Activated CD8-positive, alpha-beta T cell treated with anti-CD3 and anti-CD28 coated beads, Interleukin-2, amount 10 ng/mL, durations not matched to agents 7 days and 5 days (primary cell): Measurements from ENCODE around the gene ANGPTL7. TPM values are rescaled to one million over a fixed set of nuclear protein-coding genes. Genes with fewer than 3 reads are reported as not detected.

Experiments used
- ATAC-seq: fragments of 150-1000 bp; cut with Tn5 transposase; one replicate; pipeline ENCODE4 v1.10.0; 2021; ENCODE audit warnings: moderate library complexity
- CTCF ChIA-PET: fragments of 350-600 bp; sonication (Branson Sonifier 250); formaldehyde crosslinking; loops from one replicate; lab custom pipeline; 2021; ENCODE audit warnings: antibody characterized with exemption; lab: Charles Lee
- POLR2A ChIA-PET: fragments of 350-600 bp; sonication (Branson Sonifier 250); formaldehyde crosslinking; loops from one replicate; lab custom pipeline; 2021; ENCODE audit warnings: antibody characterized with exemption; lab: Charles Lee
- DNase-seq: peaks from one replicate; pipeline ENCODE4 v3.0.0-alpha.2; 2020
- H3K27ac Mint-ChIP-seq: one replicate; pipeline ENCODE4 v1.8.0; 2021; ENCODE audit warnings: mild to moderate bottlenecking, mixed read lengths
- H3K27me3 Mint-ChIP-seq: one replicate; pipeline ENCODE4 v1.8.0; 2021; ENCODE audit warnings: low read depth, mixed read lengths
- H3K36me3 Mint-ChIP-seq: one replicate; pipeline ENCODE4 v1.8.0; 2021; ENCODE audit warnings: low read depth, mixed read lengths
- H3K4me1 Mint-ChIP-seq: one replicate; pipeline ENCODE4 v1.8.0; 2021; ENCODE audit warnings: low read depth, mixed read lengths
- H3K4me3 Mint-ChIP-seq: one replicate; pipeline ENCODE4 v1.8.0; 2021; ENCODE audit warnings: mild to moderate bottlenecking, mixed read lengths
- H3K9me3 Mint-ChIP-seq: one replicate; pipeline ENCODE4 v1.8.0; 2022; ENCODE audit warnings: mixed read lengths; ENCODE audit not compliant: insufficient read depth
- total RNA-seq, 2 experiments: library from RNA; stranded (reverse); gene quantifications; one replicate each; pipeline ENCODE4 v1.2.3, GENCODE V29; 2021

ANGPTL7 gene, protein sequence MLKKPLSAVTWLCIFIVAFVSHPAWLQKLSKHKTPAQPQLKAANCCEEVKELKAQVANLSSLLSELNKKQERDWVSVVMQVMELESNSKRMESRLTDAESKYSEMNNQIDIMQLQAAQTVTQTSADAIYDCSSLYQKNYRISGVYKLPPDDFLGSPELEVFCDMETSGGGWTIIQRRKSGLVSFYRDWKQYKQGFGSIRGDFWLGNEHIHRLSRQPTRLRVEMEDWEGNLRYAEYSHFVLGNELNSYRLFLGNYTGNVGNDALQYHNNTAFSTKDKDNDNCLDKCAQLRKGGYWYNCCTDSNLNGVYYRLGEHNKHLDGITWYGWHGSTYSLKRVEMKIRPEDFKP
- not detected for total RNA-seq

DNA sequence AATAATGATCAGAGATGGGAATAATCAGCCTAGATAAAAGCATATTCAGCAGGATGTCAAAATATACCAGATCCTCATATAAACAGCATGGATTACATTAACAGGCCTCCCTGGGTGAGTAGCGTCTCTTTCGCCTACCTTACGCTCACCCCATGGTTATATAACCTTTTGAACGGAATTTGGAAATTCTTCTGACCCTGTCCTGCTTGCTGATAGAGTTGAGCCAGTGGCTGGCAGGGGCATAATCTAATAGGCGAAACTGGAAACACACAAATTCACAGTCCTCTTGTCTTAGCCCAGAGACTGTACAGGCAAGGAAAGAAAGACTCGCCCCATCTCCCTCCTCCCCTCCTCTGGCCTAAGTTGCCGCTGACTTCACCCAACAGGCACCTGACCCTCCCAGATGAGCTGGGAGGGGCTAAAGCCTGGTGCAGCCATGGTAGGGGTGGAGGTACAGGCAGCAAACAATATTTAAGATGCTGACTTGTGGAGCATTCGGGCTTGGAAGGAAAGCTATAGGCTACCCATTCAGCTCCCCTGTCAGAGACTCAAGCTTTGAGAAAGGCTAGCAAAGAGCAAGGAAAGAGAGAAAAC, at the start of gene ANGPTL7:
ANGPTL7 (plus strand) TSS at position 498 of the 594 bp plus-strand sequence. CDS start 225 bp downstream, outside the sequence.
- H3K9me3 Mint-ChIP-seq = no peaks in the 10 kb centered on the region
- ChIA-PET POLR2A (no interaction called here), CTCF (interaction anchor here (1.8 kb wide), 1 partner anchor 151 kb away, joined by 7 read pairs; no protein-coding TSS in a partner anchor)
- no peak for ATAC-seq
- H3K27ac Mint-ChIP-seq = no peak within 1 kb of the TSS
- no peaks in the 10 kb centered on the region for H3K4me1 Mint-ChIP-seq
- DNase-seq = no peak
- peaks cover 12% of the 10 kb centered on the region for H3K36me3 Mint-ChIP-seq
- H3K4me3 Mint-ChIP-seq = no peak within 1 kb of the TSS
- no peaks in the 10 kb centered on the region for H3K27me3 Mint-ChIP-seq

DNA sequence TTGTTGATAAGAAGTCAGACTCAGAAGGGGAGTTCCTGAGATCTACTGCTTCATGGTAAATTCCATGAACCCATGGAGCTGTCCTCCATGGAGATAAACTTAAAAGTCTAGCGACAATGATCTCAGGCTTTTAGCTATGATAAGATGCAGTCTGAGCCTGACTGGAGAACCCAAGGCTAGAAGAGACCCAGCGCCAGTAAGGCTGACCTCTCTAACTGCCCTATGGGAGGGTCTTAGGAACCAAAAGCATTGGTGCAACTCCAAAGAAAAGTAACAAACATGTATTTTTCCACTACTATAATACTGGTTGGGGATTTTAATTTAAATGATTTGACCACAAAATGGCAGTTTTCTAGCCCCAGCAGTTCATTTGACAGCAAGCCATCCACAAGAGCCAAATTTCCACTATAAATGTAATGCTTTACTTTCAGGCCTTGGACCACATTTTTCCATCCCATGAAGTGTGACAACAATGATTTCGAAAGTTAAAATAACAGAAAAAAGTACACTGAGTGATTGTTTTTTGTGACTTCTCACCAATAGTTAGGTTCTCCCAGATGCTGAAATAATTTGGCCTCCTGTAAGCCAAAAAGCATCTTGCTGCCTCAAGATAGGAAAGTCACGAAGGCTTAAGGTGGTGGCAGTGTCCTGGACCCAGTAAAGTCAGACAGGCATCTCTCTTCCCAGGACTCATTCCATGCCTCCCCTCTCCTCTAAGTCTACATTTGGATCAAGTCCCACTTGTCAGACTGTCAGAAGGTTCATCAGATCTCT, 46.4 kb upstream of the ANGPTL7 start:
- no peak for ATAC-seq
- no peak for DNase-seq
- CTCF ChIA-PET = no interaction called here

DNA sequence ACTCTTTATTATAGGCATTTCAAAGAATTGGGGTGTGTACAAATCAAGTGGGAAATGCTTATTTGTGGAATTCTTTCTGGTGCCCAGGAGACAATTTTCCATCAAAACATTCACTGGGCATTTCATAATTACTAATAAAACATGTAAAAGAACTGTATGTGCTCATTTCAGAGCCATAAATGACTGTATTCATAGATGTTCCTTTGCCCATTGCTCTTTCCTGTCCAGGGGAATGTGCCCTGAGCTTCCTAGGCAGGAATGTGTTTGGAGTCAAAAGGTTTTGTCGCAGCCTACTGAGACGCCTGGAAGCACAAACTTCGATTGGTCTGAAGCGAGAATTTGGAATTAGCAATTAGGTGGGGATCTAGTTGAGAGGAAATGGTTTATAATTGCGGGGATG, 45.8 kb upstream of the ANGPTL7 start:
- H3K4me1 Mint-ChIP-seq = peaks cover 6% of the 10 kb centered on the region
- no peak overlapping the region for H3K4me3 Mint-ChIP-seq
- H3K9me3 Mint-ChIP-seq = no peaks in the 10 kb centered on the region
- no peak for DNase-seq
- H3K27ac Mint-ChIP-seq = no peak overlapping the region
- CTCF ChIA-PET = no interaction called here
- peaks cover 53% of the 10 kb centered on the region for H3K36me3 Mint-ChIP-seq
- POLR2A ChIA-PET = no interaction called here
- H3K27me3 Mint-ChIP-seq = no peaks in the 10 kb centered on the region
- ATAC-seq = no peak

More for the DNA sequence above, 46.4 kb upstream of the ANGPTL7 start:
- peaks cover 6% of the 10 kb centered on the region for H3K4me1 Mint-ChIP-seq
- no peaks in the 10 kb centered on the region for H3K27me3 Mint-ChIP-seq
- POLR2A ChIA-PET = no interaction called here
- H3K36me3 Mint-ChIP-seq = peaks cover 52% of the 10 kb centered on the region
- no peak overlapping the region for H3K4me3 Mint-ChIP-seq
- no peaks in the 10 kb centered on the region for H3K9me3 Mint-ChIP-seq
- no peak overlapping the region for H3K27ac Mint-ChIP-seq

DNA sequence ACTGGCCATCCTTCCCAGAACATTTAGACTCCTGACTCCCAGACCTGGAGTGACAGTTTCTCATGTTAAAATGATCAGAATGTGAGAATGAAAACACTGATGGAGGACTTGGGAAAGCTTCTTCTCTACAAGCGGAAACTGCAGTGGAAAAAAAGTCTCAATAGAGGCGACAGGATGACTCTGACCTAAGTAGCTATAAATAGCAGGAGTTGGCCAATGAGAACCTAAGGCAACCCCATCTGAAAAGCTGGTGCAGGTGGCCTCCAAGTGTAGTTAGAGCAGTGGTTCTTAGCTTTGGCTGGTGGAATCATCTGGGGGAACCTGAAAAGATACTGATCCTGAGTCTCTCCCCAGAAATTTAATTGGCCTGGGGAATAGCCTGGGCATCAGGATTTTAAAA, 45.2 kb upstream of the ANGPTL7 start:
- peaks cover 6% of the 10 kb centered on the region for H3K4me1 Mint-ChIP-seq
- POLR2A ChIA-PET = no interaction called here
- CTCF ChIA-PET = interaction anchor here (0.7 kb wide), 1 partner anchor 106 kb away, joined by 3 read pairs; no protein-coding TSS in a partner anchor
- H3K9me3 Mint-ChIP-seq = no peaks in the 10 kb centered on the region
- no peaks in the 10 kb centered on the region for H3K27me3 Mint-ChIP-seq
- no peak overlapping the region for H3K4me3 Mint-ChIP-seq
- H3K36me3 Mint-ChIP-seq = peaks cover 49% of the 10 kb centered on the region
- ATAC-seq = no peak
- no peak for DNase-seq
- H3K27ac Mint-ChIP-seq = no peak overlapping the region

DNA sequence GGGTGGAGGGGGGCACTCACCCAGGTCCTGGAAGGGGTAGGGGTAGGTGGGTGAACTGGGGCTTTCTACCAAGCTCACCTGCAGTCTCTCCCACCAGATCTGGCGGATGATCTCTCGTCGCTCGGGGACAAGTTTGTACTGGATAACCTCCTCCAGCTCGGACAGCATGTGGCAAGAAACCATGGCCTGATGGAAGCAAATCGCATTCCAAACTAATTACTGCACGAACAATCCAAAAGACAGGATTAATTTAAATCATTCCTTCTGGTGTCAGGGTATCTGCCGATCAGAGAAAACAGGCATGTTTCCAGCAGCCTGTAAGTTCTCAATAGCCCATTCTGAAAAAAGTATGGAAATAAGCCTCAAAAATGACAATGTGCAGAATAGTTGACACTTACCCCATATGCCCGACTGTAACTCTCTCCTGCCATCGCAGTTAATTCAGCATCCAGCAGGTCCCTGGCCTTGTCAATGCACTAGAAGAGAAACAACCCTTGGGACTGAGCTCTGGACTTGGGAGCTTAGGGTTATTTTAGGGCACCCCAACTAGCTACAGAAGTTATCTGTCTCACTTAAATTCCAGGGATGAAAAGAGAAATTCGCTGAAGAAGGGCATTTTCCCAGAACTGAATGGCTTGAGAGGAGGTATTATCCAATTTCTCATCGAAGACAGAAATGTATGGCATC, 44.4 kb upstream of the ANGPTL7 start:
- ChIA-PET POLR2A (no interaction called here), CTCF (no interaction called here)
- H3K27ac Mint-ChIP-seq = no peak overlapping the region
- H3K4me3 Mint-ChIP-seq = no peak overlapping the region
- peaks cover 6% of the 10 kb centered on the region for H3K4me1 Mint-ChIP-seq
- no peak for ATAC-seq
- DNase-seq = no peak
- peaks cover 47% of the 10 kb centered on the region for H3K36me3 Mint-ChIP-seq
- H3K9me3 Mint-ChIP-seq = no peaks in the 10 kb centered on the region
- no peaks in the 10 kb centered on the region for H3K27me3 Mint-ChIP-seq

DNA sequence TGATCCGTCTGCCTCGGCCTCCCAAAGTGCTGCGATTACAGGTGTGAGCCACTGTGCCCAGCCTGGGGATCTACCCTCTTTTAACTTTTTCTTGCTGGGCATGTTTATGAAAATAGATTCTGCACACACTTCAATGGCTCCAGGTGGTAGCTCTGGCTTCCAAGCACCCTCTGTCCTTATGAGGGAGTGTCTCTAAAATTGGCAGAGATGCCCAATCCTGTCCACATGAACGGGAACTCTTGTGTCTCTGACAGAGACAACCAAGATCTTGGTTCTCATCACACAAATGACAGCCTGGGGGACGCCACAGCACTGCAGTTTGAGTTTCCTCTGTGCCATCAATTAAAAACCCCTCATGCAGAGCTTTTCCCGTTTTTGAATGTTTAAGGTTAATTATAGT, 43.4 kb upstream of the ANGPTL7 start:
- Mint-ChIP-seq H3K36me3 (peaks cover 46% of the 10 kb centered on the region), H3K27ac (no peak overlapping the region), H3K4me1 (peaks cover 6% of the 10 kb centered on the region), H3K27me3 (no peaks in the 10 kb centered on the region), H3K4me3 (no peak overlapping the region), H3K9me3 (no peaks in the 10 kb centered on the region)
- ATAC-seq (no peak), DNase-seq (no peak)
- POLR2A ChIA-PET = interaction anchor here (0.7 kb wide), 1 partner anchor 42 kb away, joined by 4 read pairs; no protein-coding TSS in a partner anchor
- CTCF ChIA-PET = interaction anchor here (3.1 kb wide), 1 partner anchor 108 kb away, joined by 13 read pairs; no protein-coding TSS in a partner anchor

DNA sequence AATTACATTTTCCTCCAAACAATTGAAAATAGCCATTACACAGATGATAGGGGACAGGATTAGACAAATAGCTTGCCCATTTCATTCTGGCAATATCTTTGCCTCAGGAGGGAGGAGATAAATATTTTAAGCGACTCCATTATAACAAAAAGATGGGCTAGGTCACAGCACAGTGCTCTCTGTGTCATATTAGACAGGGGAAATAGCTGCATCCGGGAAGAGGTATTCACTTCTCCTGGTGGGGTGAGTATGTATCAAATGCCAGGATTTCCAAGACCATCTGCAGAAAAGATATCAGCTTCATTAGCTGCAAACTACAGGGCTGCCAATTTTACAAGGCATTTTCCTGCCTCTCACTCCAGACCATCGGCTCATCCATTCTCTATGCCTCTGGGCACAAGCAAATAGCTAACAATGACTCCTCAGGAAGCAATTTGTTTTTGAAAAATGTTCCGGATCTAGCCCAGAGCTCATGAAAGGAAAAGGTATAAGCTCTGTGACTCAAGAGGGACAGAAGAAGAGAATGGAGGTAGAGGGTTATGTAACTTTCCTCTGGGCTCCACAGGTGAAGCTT, 41.9 kb upstream of the ANGPTL7 start:
- H3K4me3 Mint-ChIP-seq = no peak overlapping the region
- H3K27me3 Mint-ChIP-seq = no peaks in the 10 kb centered on the region
- ATAC-seq = no peak
- no peak overlapping the region for H3K27ac Mint-ChIP-seq
- peaks cover 43% of the 10 kb centered on the region for H3K36me3 Mint-ChIP-seq
- no peak for DNase-seq
- peaks cover 6% of the 10 kb centered on the region for H3K4me1 Mint-ChIP-seq
- ChIA-PET POLR2A (no interaction called here), CTCF (interaction anchor here (1.9 to 3.1 kb wide), 2 partner anchors 10 to 110 kb away, joined by 4 to 13 read pairs; no protein-coding TSS in a partner anchor)
- no peaks in the 10 kb centered on the region for H3K9me3 Mint-ChIP-seq

DNA sequence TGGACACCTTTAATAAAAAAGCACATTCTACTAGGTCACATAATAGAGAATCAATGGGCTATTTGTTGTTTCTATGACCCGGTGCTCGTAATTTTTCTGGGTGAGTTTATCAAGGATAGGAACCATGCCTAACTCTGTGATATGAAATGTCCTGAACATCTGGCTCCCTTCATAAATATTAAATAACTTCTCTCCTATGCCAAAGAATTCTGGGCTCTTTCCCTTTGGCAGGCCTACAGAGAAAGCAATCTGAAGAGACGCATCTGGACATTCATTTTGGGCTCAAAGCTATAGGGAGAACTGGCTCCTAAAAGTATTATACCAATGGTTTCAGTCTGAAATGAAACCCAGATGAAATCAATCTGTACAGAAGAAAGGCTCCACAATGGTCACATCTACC, 38.8 kb upstream of the ANGPTL7 start:
- no peak overlapping the region for H3K4me3 Mint-ChIP-seq
- POLR2A ChIA-PET = no interaction called here
- no peak for DNase-seq

DNA sequence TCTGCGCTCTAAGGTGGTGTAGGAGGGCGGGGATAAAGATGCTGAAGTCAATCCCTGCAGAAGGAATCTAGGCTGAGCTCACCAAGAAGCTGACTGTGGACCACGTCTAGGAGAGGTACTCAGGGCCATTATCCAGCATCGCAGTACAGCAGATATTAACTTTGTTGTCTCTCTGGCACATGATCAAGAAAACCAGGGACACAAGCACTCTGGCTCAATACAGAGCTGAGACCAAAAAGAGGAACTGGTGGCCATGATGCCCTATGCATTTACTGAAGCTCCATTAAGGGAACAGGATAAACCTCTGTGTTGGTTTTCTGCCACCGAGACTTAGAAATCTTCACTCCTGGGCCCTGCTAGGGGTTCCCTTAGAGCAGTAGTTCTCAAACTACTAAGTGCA, 38.0 kb upstream of the ANGPTL7 start:
- Mint-ChIP-seq H3K27ac (no peak overlapping the region), H3K4me1 (no peaks in the 10 kb centered on the region)

More for the DNA sequence above, 38.8 kb upstream of the ANGPTL7 start:
- Mint-ChIP-seq H3K27ac (no peak overlapping the region), H3K27me3 (no peaks in the 10 kb centered on the region), H3K4me1 (no peaks in the 10 kb centered on the region), H3K9me3 (no peaks in the 10 kb centered on the region), H3K36me3 (peaks cover 21% of the 10 kb centered on the region)
- CTCF ChIA-PET = no interaction called here
- ATAC-seq = no peak

DNA sequence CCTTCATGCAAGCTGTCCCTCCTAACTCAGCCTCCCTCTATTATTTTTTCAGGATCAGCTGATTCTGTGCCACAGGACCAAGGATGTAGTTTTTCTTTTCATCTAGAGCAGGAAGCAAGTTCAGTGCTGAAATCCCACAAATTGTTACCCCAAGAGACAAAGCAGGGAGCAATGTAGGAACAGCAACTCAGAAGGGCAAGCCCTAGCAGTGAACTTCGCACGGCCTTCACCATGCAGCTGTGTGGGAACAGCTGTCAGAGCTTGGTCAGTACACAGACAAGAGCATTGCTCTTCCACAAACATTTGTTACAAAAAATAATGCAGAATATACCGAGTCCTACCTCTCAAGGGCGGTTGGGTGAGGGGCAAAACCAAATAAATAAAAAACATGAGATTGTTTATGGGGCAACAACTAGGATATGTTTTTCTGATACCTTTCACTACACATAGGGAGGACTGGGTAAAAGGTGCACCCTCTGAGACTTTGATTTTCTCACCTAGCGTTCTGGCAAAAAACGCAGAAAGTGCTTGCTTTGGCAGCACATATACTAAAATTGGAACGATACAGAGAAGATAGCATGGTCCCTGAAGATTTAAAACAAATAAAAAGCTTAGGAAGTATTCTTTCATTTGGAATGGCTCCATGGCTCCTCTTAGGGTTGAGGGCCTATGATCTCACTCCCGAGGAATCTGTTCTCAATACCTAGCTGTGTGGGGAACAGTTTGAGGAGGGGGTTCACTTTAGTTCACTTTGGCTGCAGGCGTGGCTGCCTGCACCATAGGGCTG, 37.1 kb upstream of the ANGPTL7 start:
- H3K9me3 Mint-ChIP-seq = no peaks in the 10 kb centered on the region
- no peak overlapping the region for H3K4me3 Mint-ChIP-seq
- ChIA-PET POLR2A (no interaction called here), CTCF (interaction anchor here (0.7 kb wide), 1 partner anchor 20 kb away, joined by 3 read pairs; no protein-coding TSS in a partner anchor)
- no peaks in the 10 kb centered on the region for H3K27me3 Mint-ChIP-seq
- no peak for DNase-seq
- peaks cover 23% of the 10 kb centered on the region for H3K36me3 Mint-ChIP-seq
- H3K27ac Mint-ChIP-seq = no peak overlapping the region
- no peak for ATAC-seq
- peaks cover 7% of the 10 kb centered on the region for H3K4me1 Mint-ChIP-seq

More for the DNA sequence above, 38.0 kb upstream of the ANGPTL7 start:
- Mint-ChIP-seq H3K27me3 (no peaks in the 10 kb centered on the region), H3K9me3 (no peaks in the 10 kb centered on the region), H3K36me3 (peaks cover 21% of the 10 kb centered on the region), H3K4me3 (no peak overlapping the region)
- ChIA-PET POLR2A (no interaction called here), CTCF (no interaction called here)
- DNase-seq = no peak
- ATAC-seq = no peak
